Activated CD4-positive, alpha-beta T cell treated with anti-CD3 and anti-CD28 coated beads for 36 hours (primary cell): ENCODE data around the gene EPHA4. TPM values are rescaled to one million over a fixed set of nuclear protein-coding genes. Genes with fewer than 3 reads are reported as not detected.

Experiments
- ATAC-seq: fragments of 200-7000 bp; cut with Tn5 transposase; one replicate; pipeline ENCODE4 v1.10.0; 2021; ENCODE audit warnings: mild to moderate bottlenecking, moderate library complexity
- CTCF ChIA-PET: fragments of 350-600 bp; sonication (Branson Sonifier 250); formaldehyde crosslinking; loops from one replicate; lab custom pipeline; 2021; ENCODE audit warnings: antibody characterized with exemption; lab: Charles Lee
- POLR2A ChIA-PET: fragments of 350-600 bp; sonication (Branson Sonifier 250); formaldehyde crosslinking; loops from one replicate; lab custom pipeline; 2021; ENCODE audit warnings: antibody characterized with exemption, inconsistent platforms; lab: Charles Lee
- DNase-seq: peaks from one replicate; pipeline ENCODE4 v3.0.0-alpha.2; 2020
- H3K27ac Mint-ChIP-seq: one replicate; pipeline ENCODE4 v1.8.0; 2021; ENCODE audit warnings: mixed read lengths
- H3K27me3 Mint-ChIP-seq: one replicate; pipeline ENCODE4 v1.8.0; 2021; ENCODE audit warnings: mixed read lengths
- H3K36me3 Mint-ChIP-seq: one replicate; pipeline ENCODE4 v1.8.0; 2021; ENCODE audit warnings: low read depth, mixed read lengths
- H3K4me1 Mint-ChIP-seq: one replicate; pipeline ENCODE4 v1.8.0; 2021; ENCODE audit warnings: mixed read lengths
- H3K4me3 Mint-ChIP-seq: one replicate; pipeline ENCODE4 v1.8.0; 2021; ENCODE audit warnings: mild to moderate bottlenecking, moderate library complexity, mixed read lengths
- H3K9me3 Mint-ChIP-seq: one replicate; pipeline ENCODE4 v1.8.0; 2021; ENCODE audit warnings: low read depth, mixed read lengths
- intact Hi-C, 2 experiments: fragments of 100-400 bp; cut with DNase I in 1 of 2; cut with micrococcal nuclease in 1 of 2; formaldehyde crosslinking; loops; one replicate each; pipeline versions ENCODE4 v1.14.2 to v1.15.1; 2022 to 2024; cut with DNase I, micrococcal nuclease
- total RNA-seq, 2 experiments: library from RNA; stranded (reverse); gene quantifications; one replicate each; pipeline ENCODE4 v1.2.3, GENCODE V29; 2021

The EPHA4 gene
- total RNA-seq, 2 experiments from 2014 or later, result 5.9 to 7.2 TPM

- no peak for DNase-seq
- no peaks in the 10 kb centered on the region for H3K27me3 Mint-ChIP-seq
- H3K4me1 Mint-ChIP-seq, result peaks cover 37% of the 10 kb centered on the region
- H3K27ac Mint-ChIP-seq, result no peak overlapping the region
- ATAC-seq, result no peak
- intact Hi-C loops, result loop anchor here in 1 of 2 experiments (5.0 kb wide), 1 partner anchor 104 kb away; the partner anchor contains the start of gene EPHA4
- H3K9me3 Mint-ChIP-seq, result no peaks in the 10 kb centered on the region
- POLR2A ChIA-PET, result no interaction called here
- H3K4me3 Mint-ChIP-seq, result no peak overlapping the region
- CTCF ChIA-PET, result interaction anchor here (0.7 kb wide), 1 partner anchor 745 kb away, joined by 3 read pairs; no protein-coding TSS in a partner anchor
- no peaks in the 10 kb centered on the region for H3K36me3 Mint-ChIP-seq
Observed at GRCh38 chr2:221468317-221468716, 103.8 kb downstream of the EPHA4 start.

- intact Hi-C loops, result loop anchor here in 1 of 2 experiments (5.0 kb wide), 1 partner anchor 105 kb away; the partner anchor contains the start of gene EPHA4
- ATAC-seq (peak; percentile 42), DNase-seq (no peak)
- Mint-ChIP-seq H3K9me3 (no peaks in the 10 kb centered on the region), H3K27me3 (no peaks in the 10 kb centered on the region), H3K36me3 (no peaks in the 10 kb centered on the region), H3K27ac (no peak overlapping the region), H3K4me1 (peaks cover 43% of the 10 kb centered on the region), H3K4me3 (no peak overlapping the region)
- ChIA-PET POLR2A (interaction anchor here (0.5 kb wide), 1 partner anchor 20 kb away, joined by 3 read pairs; no protein-coding TSS in a partner anchor), CTCF (interaction anchor here (0.6 to 0.8 kb wide), 3 partner anchors 18 to 746 kb away, joined by 3 read pairs; no protein-coding TSS in a partner anchor)
Observed at GRCh38 chr2:221467610-221468009, 104.5 kb downstream of the EPHA4 start.

GRCh38 chr2:221466744-221467143 is 105.4 kb downstream of the EPHA4 start:
- Mint-ChIP-seq H3K27me3 (no peaks in the 10 kb centered on the region), H3K4me1 (peaks cover 43% of the 10 kb centered on the region), H3K9me3 (no peaks in the 10 kb centered on the region), H3K4me3 (no peak overlapping the region), H3K36me3 (no peaks in the 10 kb centered on the region), H3K27ac (no peak overlapping the region)
- DNase-seq (no peak), ATAC-seq (no peak)
- CTCF ChIA-PET, result interaction anchor here (0.8 kb wide), 1 partner anchor 19 kb away, joined by 3 read pairs; no protein-coding TSS in a partner anchor
- POLR2A ChIA-PET, result no interaction called here
- intact Hi-C loops, result loop anchor here in 1 of 2 experiments (5.0 kb wide), 1 partner anchor 106 kb away; the partner anchor contains the start of gene EPHA4

GRCh38 chr2:221465776-221466175 is 106.3 kb downstream of the EPHA4 start:
- peaks cover 43% of the 10 kb centered on the region for H3K4me1 Mint-ChIP-seq
- H3K9me3 Mint-ChIP-seq, result no peaks in the 10 kb centered on the region
- ChIA-PET CTCF (no interaction called here), POLR2A (interaction anchor here (0.5 kb wide), 1 partner anchor 9 kb away, joined by 3 read pairs; no protein-coding TSS in a partner anchor)
- DNase-seq (peak; percentile 9), ATAC-seq (no peak)
- no peak overlapping the region for H3K4me3 Mint-ChIP-seq
- intact Hi-C loops, result loop anchor here in 1 of 2 experiments (5.0 kb wide), 1 partner anchor 107 kb away; the partner anchor contains the start of gene EPHA4
- no peaks in the 10 kb centered on the region for H3K36me3 Mint-ChIP-seq
- no peaks in the 10 kb centered on the region for H3K27me3 Mint-ChIP-seq
- H3K27ac Mint-ChIP-seq, result no peak overlapping the region

GRCh38 chr2:221464971-221465370 is 107.1 kb downstream of the EPHA4 start:
- ChIA-PET CTCF (interaction anchor here (1.0 kb wide), 1 partner anchor 11 kb away, joined by 3 read pairs; no protein-coding TSS in a partner anchor), POLR2A (no interaction called here)
- H3K36me3 Mint-ChIP-seq, result no peaks in the 10 kb centered on the region
- no peaks in the 10 kb centered on the region for H3K27me3 Mint-ChIP-seq
- ATAC-seq (no peak), DNase-seq (no peak)
- H3K9me3 Mint-ChIP-seq, result no peaks in the 10 kb centered on the region
- no peak overlapping the region for H3K4me3 Mint-ChIP-seq
- H3K4me1 Mint-ChIP-seq, result peaks cover 43% of the 10 kb centered on the region
- intact Hi-C loops, result loop anchor here in 1 of 2 experiments (5.0 kb wide), 1 partner anchor 107 kb away; the partner anchor contains the start of gene EPHA4
- no peak overlapping the region for H3K27ac Mint-ChIP-seq

GRCh38 chr2:221463241-221463896 is 108.7 kb downstream of the EPHA4 start:
- Mint-ChIP-seq H3K27ac (no peak overlapping the region), H3K4me1 (peaks cover 42% of the 10 kb centered on the region), H3K4me3 (no peak overlapping the region), H3K9me3 (no peaks in the 10 kb centered on the region), H3K27me3 (no peaks in the 10 kb centered on the region), H3K36me3 (no peaks in the 10 kb centered on the region)
- ATAC-seq, result no peak
- no peak for DNase-seq
- ChIA-PET CTCF (interaction anchor here (0.6 to 0.9 kb wide), 3 partner anchors 9 to 27 kb away, joined by 3 read pairs; no protein-coding TSS in a partner anchor), POLR2A (no interaction called here)
- intact Hi-C loops, result no loop called here

GRCh38 chr2:221461901-221462300 is 110.2 kb downstream of the EPHA4 start:
- Mint-ChIP-seq H3K27ac (no peak overlapping the region), H3K36me3 (peaks cover under 1% of the 10 kb centered on the region), H3K4me1 (peaks cover 38% of the 10 kb centered on the region), H3K4me3 (no peak overlapping the region), H3K27me3 (no peaks in the 10 kb centered on the region), H3K9me3 (no peaks in the 10 kb centered on the region)
- ChIA-PET CTCF (interaction anchor here (0.5 to 0.7 kb wide), 3 partner anchors 10 to 173 kb away, joined by 3 read pairs; no protein-coding TSS in a partner anchor), POLR2A (no interaction called here)
- DNase-seq (no peak), ATAC-seq (no peak)
- intact Hi-C loops, result no loop called here

- ChIA-PET POLR2A (no interaction called here), CTCF (interaction anchor here (1.5 kb wide), 1 partner anchor 59 kb away, joined by 4 read pairs; no protein-coding TSS in a partner anchor)
- no peak for DNase-seq
- no peak for ATAC-seq
- Mint-ChIP-seq H3K4me3 (no peak overlapping the region), H3K4me1 (peaks cover 21% of the 10 kb centered on the region), H3K9me3 (no peaks in the 10 kb centered on the region), H3K27me3 (no peaks in the 10 kb centered on the region), H3K36me3 (peaks cover 5% of the 10 kb centered on the region), H3K27ac (no peak overlapping the region)
- intact Hi-C loops, result no loop called here
Observed at GRCh38 chr2:221460136-221460535, 112.0 kb downstream of the EPHA4 start.

- intact Hi-C loops, result no loop called here
- Mint-ChIP-seq H3K9me3 (no peaks in the 10 kb centered on the region), H3K36me3 (peaks cover 5% of the 10 kb centered on the region), H3K4me3 (no peak overlapping the region), H3K4me1 (peaks cover 9% of the 10 kb centered on the region), H3K27ac (no peak overlapping the region), H3K27me3 (no peaks in the 10 kb centered on the region)
- CTCF ChIA-PET, result interaction anchor here (1.5 kb wide), 1 partner anchor 60 kb away, joined by 4 read pairs; no protein-coding TSS in a partner anchor
- POLR2A ChIA-PET, result no interaction called here
- ATAC-seq, result no peak
- no peak for DNase-seq
Observed at GRCh38 chr2:221458578-221458977, 113.5 kb downstream of the EPHA4 start.

GRCh38 chr2:221455214-221455613 is 116.9 kb downstream of the EPHA4 start:
- DNase-seq (no peak), ATAC-seq (no peak)
- H3K4me3 Mint-ChIP-seq, result no peak overlapping the region
- intact Hi-C loops, result no loop called here
- H3K27me3 Mint-ChIP-seq, result no peaks in the 10 kb centered on the region
- H3K36me3 Mint-ChIP-seq, result peaks cover 5% of the 10 kb centered on the region
- H3K27ac Mint-ChIP-seq, result no peak overlapping the region
- no peaks in the 10 kb centered on the region for H3K9me3 Mint-ChIP-seq
- CTCF ChIA-PET, result interaction anchor here (0.8 kb wide), 1 partner anchor 50 kb away, joined by 3 read pairs; no protein-coding TSS in a partner anchor
- POLR2A ChIA-PET, result no interaction called here
- H3K4me1 Mint-ChIP-seq, result no peaks in the 10 kb centered on the region

GRCh38 chr2:221454459-221455105 is 117.5 kb downstream of the EPHA4 start:
- H3K36me3 Mint-ChIP-seq, result peaks cover 5% of the 10 kb centered on the region
- ChIA-PET CTCF (no interaction called here), POLR2A (no interaction called here)
- no peak for DNase-seq
- no peak overlapping the region for H3K27ac Mint-ChIP-seq
- H3K27me3 Mint-ChIP-seq, result no peaks in the 10 kb centered on the region
- H3K9me3 Mint-ChIP-seq, result no peaks in the 10 kb centered on the region
- H3K4me1 Mint-ChIP-seq, result no peaks in the 10 kb centered on the region
- intact Hi-C loops, result no loop called here
- H3K4me3 Mint-ChIP-seq, result no peak overlapping the region
- no peak for ATAC-seq
